GDM1 (cell line): ENCODE data around the gene OGA.

Experiments used
- DNase-seq: peaks from one replicate; lab custom pipeline; 2025; lab: John Stamatoyannopoulos, UW

OGA gene

DNA sequence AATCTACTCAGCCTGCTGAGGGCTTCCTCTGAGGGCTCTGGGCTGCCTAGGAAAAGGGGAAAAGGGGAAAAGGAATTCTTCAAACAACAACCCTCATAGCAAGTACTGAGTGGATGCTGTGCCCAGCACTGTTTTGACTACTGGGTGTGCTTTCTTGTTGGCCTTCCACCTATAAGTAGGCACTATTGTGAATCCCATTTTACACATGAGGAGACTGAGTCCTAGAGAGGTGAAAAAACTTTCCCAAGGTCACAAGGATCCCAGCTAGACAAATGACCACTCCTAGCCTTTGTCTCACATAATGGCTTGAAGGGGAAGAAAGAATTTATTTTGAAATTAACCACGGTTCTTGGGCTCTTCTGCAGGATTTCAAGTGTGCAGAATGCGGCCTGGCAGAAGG lies 59.4 kb downstream of the OGA start:
- DNase-seq, result no peak

DNA sequence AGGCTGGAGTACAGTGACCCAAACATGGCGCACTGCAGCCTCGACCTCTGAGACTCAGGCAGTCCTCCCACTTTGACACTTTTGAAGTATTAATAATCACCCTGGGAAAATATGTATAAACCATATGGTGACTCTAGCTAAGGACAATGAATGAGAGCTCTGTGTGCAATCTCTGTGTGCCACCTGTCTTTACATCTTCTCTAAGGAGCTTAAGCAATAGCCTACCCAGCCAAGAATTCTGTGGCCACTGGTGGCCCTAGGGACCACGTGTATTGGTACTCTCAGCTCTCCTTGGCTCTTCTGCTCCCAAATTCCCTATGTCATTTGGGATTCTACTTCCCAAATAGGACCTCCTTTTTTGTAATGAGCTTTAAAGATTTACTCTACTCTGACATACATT lies 66.0 kb downstream of the OGA start:
- DNase-seq, result no peak

DNA sequence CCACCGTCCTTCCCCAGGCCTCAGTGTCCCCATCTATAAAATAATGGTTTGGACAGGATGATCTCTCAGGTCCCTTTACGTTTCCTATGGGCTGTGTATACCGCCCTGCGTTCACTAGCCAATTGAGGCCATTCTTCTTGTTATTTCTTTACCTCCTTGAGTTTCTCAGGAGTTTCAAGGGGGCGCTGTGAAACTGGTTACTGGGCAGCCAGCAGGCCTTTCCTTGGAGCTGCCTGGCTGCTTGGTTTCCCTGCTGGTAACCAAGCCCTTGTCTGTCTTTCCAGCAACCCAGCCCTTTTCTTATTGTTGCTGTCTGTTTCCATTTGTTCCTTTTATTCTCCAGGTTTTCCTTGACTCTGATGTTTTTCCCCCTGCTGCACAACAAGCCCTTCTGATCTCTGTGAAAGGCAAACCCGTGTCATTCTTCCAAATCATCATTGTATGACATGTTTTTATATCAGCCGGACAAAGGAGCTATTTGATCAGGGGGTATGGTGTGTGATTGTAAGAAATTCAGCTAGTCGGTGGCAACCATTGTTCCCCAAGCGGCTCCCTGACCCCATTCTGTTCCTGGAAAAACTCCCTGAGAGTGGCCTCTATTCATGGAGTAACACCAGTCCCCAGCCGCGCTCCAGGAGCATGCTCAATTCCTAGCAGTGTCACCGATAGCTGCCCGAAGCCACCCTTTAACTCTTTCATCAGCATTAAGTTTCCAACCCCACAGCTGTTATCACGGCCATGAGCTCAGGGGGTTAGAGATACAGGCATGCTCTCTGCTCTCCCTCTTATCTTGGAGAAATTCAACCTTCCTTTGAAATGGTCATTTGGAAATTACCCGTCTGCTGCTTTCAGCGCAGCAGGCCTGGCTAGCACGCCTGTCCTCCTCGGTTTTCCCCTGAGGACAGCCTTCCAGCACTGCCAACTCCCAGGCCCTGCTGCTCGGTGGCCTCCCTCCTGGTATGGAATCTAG lies 68.9 kb downstream of the OGA start:
- no peak for DNase-seq

DNA sequence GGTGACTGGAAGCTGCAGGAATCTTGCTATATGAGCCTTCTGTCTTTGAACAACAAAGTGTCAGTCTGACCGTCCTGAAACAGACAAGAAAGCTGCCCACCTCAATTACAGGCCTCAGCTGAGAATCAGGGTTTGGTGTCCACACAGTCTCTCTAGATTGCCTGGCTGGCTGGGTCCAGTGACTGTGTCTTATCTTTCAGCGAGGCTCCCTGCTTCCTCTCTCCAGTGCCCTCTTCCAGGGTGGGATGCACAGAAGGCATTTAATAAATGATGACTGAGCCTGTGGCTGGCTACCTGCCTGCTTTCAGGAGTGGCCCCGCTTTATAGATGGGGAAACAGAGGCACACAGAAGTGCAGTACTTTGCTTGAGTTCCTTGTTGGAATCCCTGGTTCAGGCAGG lies 69.7 kb downstream of the OGA start:
- no peak for DNase-seq

DNA sequence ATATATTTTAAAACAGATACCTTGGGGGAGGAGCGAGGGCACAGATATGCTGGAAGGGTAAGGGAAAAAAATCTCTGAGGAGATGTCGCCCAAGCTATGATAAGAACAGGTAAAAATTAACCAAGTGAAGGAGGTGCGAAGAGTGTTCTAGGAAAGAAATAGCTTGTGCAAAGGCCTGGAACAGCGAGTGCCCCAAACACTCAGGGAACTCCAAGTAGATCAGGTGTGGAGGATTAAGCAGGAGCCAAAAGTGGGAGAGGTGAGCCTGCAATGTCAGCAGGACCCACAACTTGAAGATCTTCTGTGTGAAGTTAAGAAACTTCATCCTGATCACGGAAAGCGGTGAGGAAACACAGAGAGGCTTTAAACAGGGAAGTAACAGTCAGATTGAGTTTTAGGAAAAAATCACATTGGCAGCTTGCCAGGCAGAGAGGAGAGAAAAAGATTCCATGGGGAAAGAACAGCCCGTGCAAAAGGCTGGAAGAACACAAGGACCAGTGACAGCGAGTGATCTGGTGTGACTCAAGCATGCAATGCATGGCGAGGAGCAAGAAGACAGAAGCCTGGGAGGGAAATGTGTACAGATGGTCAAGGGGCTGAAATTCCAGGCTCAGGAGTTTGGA lies 73.1 kb downstream of the OGA start:
- no peak for DNase-seq

DNA sequence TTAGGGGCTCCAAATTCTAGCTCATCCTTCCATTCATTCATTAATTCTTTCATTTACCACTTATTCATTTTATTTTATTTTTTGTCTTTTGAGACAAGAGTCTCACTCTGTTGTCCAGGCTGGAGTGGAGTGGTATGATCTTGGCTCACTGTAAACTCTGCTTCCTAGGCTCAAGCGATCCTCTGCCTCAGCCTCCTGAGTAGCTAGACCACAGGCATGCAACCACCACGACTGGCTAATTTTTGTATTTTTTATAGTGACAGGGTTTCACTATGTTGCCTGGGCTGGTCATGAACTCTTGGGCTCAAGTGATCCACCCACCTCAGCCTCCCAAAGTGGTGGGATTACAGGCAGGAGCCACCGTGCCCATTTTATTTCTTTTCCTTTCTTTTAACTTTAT lies 74.0 kb downstream of the OGA start:
- DNase-seq, result no peak

DNA sequence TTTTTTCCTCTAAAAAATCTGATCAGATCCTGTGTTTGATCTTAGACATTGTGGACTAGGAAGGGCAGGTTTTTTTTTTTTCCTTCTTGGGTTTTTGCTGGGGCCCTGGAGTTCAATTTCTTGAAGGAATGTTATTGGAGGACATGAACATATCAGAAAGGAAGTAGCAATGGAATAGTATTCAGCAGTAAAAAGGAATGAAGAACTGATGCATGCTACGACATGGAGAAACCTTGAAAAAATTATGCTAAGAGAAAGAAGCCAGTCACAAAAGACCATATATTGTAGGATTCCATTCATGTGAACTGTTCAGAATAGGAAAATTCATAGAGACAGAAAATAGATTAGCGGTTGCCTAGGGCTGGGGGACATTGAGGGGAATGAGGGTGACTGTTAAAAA lies 76.3 kb downstream of the OGA start:
- DNase-seq, result no peak

DNA sequence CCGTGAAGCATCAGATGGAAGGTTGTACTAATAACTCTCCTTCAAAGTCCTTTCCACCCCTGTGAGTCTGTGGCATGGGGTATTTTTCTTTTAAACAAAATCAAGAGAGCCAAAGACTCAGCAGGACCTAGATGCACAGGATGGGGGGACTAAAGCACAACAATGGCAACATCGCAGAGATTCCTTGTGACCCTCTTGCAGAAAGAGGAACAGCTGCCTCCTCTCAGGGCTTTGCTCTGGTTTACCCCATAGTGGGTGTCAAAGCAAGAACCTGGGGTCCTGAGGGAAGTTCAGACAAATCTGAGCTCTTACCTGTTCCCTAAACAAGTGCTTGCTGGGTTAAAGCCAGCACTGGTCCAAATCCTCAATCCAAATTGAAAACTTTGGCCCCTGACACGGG lies 81.6 kb downstream of the OGA start:
- DNase-seq, result no peak
